EH (cell line): ENCODE data around the gene PLCB2.
A peak's percentile ranks its signal among the peaks of the same experiment; 100 is the strongest.

Experiments
- DNase-seq: peaks from one replicate; pipeline ENCODE4 v3.0.0-alpha.2; 2015; ENCODE audit warnings: low read depth

Gene PLCB2

GRCh38 chr15:40271685-40272484 is 35.9 kb downstream of the PLCB2 start:
- no peak for DNase-seq

- no peak for DNase-seq
These were observed 37.3 kb downstream of the PLCB2 start for GRCh38 chr15:40270246-40270995.

GRCh38 chr15:40269604-40270003 is 38.1 kb downstream of the PLCB2 start:
- DNase-seq, result no peak

- no peak for DNase-seq
These were observed 40.1 kb downstream of the PLCB2 start for GRCh38 chr15:40267670-40268069.

GRCh38 chr15:40266828-40267304 is 40.9 kb downstream of the PLCB2 start:
- peak; percentile 94 for DNase-seq

GRCh38 chr15:40265875-40266274 is 41.9 kb downstream of the PLCB2 start:
- DNase-seq, result no peak

GRCh38 chr15:40265355-40265754 is 42.4 kb downstream of the PLCB2 start:
- DNase-seq, result no peak

- DNase-seq, result no peak
These were observed 43.2 kb downstream of the PLCB2 start for GRCh38 chr15:40264321-40265153.

GRCh38 chr15:40263024-40263754 is 44.5 kb downstream of the PLCB2 start:
- DNase-seq, result peak; percentile 64

GRCh38 chr15:40259021-40259420 is 48.7 kb downstream of the PLCB2 start:
- no peak for DNase-seq

GRCh38 chr15:40258544-40258943 is 49.2 kb downstream of the PLCB2 start:
- DNase-seq, result no peak

GRCh38 chr15:40257656-40258450 is 49.9 kb downstream of the PLCB2 start:
- peak; percentile 52 for DNase-seq

- peak; percentile 63 for DNase-seq
These were observed 51.0 kb downstream of the PLCB2 start for GRCh38 chr15:40256638-40257235.

GRCh38 chr15:40255033-40255432 is 52.7 kb downstream of the PLCB2 start:
- no peak for DNase-seq

- no peak for DNase-seq
These were observed 53.3 kb downstream of the PLCB2 start for GRCh38 chr15:40254452-40254851.

GRCh38 chr15:40253167-40253790 is 54.5 kb downstream of the PLCB2 start:
- DNase-seq, result no peak

- no peak for DNase-seq
These were observed 55.1 kb downstream of the PLCB2 start for GRCh38 chr15:40252438-40253166.

GRCh38 chr15:40252141-40252437 is 55.6 kb downstream of the PLCB2 start:
- no peak for DNase-seq

GRCh38 chr15:40251486-40252140 is 56.1 kb downstream of the PLCB2 start:
- no peak for DNase-seq
